ENCODE data around the gene CDK5RAP1.
"Not testable (repeated sequence)": the region's sequence is repeated elsewhere in the genome, so short reads cannot be mapped to it uniquely, and the experiment has no call there.

Gene CDK5RAP1

GRCh38 chr20:33443512-33444239 is 42.4 kb upstream of the CDK5RAP1 start, which contains the start of gene SNTA1:
Gene SNTA1, minus strand, starts transcription at chr20:33443763. Its CDS starts 143 bp downstream, at chr20:33443620.
- H3K4me3 ChIP-seq (ENCODE audit: low read depth, low read length): peak within 1 kb of the TSS; percentile 65
- peak; percentile 6; the same call in 1 of the 2 replicates for TF ChIP-seq MAX (IDR thresholded peaks at IDR 0.05; ENCODE audit: low read depth, low read length)
- no peak for TF ChIP-seq MYC (IDR thresholded peaks at IDR 0.05; ENCODE audit: low read depth, low read length)
- TF ChIP-seq POLR2A (IDR thresholded peaks at IDR 0.05; ENCODE audit: extremely low read depth, insufficient read length): no peak
- TF ChIP-seq CTCF (IDR thresholded peaks at IDR 0.05; ENCODE audit: low read depth, low read length): no peak
- peak; percentile 90 for DNase-seq (ENCODE audit: low read depth)

GRCh38 chr20:33443006-33443511 is 41.7 kb upstream of the CDK5RAP1 start:
- DNase-seq (ENCODE audit: low read depth): no peak
- TF ChIP-seq MAX (IDR thresholded peaks at IDR 0.05; ENCODE audit: low read depth, low read length): no peak
- no peak for TF ChIP-seq MYC (IDR thresholded peaks at IDR 0.05; ENCODE audit: low read depth, low read length)
- TF ChIP-seq CTCF (IDR thresholded peaks at IDR 0.05; ENCODE audit: low read depth, low read length): no peak
- no peak for TF ChIP-seq POLR2A (IDR thresholded peaks at IDR 0.05; ENCODE audit: extremely low read depth, insufficient read length)
- H3K4me3 ChIP-seq (ENCODE audit: low read depth, low read length): no peak overlapping the region

- TF ChIP-seq CTCF (IDR thresholded peaks at IDR 0.05; ENCODE audit: low read depth, low read length) (no peak), POLR2A (IDR thresholded peaks at IDR 0.05; ENCODE audit: extremely low read depth, insufficient read length) (no peak), MYC (IDR thresholded peaks at IDR 0.05; ENCODE audit: low read depth, low read length) (no peak), MAX (IDR thresholded peaks at IDR 0.05; ENCODE audit: low read depth, low read length) (no peak)
- no peak overlapping the region for H3K4me3 ChIP-seq (ENCODE audit: low read depth, low read length)
- DNase-seq (ENCODE audit: low read depth): peak; percentile 32
Measured at GRCh38 chr20:33442136-33443005, 41.1 kb upstream of the CDK5RAP1 start.

- DNase-seq (ENCODE audit: low read depth): no peak
- no peak for TF ChIP-seq MYC (IDR thresholded peaks at IDR 0.05; ENCODE audit: low read depth, low read length)
- no peak for TF ChIP-seq CTCF (IDR thresholded peaks at IDR 0.05; ENCODE audit: low read depth, low read length)
- no peak for TF ChIP-seq POLR2A (IDR thresholded peaks at IDR 0.05; ENCODE audit: extremely low read depth, insufficient read length)
- TF ChIP-seq MAX (IDR thresholded peaks at IDR 0.05; ENCODE audit: low read depth, low read length): no peak
- no peak overlapping the region for H3K4me3 ChIP-seq (ENCODE audit: low read depth, low read length)
Measured at GRCh38 chr20:33441142-33441955, 40.0 kb upstream of the CDK5RAP1 start.

- H3K4me3 ChIP-seq (ENCODE audit: low read depth, low read length); DNase-seq (ENCODE audit: low read depth): not testable (repeated sequence)
Measured at GRCh38 chr20:33440562-33440961, 39.2 kb upstream of the CDK5RAP1 start.
